ENCODE results near the gene ZNF57.
"Not testable (repeated sequence)": the region's sequence is repeated elsewhere in the genome, so short reads cannot be mapped to it uniquely, and the experiment has no call there.

Gene ZNF57

DNA sequence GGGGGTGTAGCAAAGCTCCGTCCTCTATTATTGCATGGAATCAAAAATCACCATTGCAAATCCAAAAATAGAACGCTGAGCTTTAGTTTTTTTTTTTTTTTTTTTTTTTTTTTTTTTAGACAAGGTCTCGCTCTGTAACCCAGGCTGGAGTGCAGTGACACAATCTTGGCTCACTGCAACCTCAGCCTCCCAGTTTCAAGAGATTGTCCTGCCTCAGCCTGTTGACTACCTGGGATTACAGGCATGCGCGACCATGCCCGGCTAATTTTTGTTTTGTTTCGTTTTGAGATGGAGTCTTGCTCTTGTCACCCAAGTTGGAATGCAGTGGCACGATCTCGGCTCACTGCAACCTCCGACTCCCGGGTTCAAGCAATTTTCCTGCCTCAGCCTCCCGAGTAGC, 59.4 kb downstream of the ZNF57 start:
- no peak for DNase-seq

DNA sequence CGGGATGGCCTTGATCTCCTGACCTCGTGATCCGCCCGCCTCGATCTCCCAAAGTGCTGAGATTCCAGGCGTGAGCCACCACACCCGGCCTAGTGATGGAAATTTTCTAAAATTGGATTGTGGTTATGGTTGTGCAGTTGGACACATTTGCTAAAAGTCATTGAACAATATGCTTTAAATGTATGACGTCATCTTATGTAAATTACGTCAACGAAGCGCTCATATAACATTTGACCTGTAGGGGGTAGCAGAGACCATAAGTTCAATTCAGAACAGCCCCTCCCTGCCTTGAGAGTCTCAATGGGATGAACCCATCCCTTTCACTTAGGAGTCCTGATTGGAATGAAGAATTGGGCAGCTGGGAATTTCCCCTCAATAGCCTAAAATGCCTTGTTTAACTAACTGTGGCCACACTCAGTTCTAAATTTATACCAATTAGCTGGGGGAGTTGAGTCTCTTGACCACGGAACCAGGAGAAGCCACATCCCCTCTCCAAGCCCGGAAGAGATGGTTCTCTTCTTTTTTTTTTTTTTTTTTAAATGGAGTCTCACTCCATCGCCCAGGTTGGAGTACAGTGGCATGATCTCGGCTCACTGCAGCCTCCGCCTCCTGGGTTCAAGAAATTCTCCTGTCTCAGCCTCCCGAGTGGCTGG, 61.4 kb downstream of the ZNF57 start:
- peak; percentile 80 for DNase-seq

DNA sequence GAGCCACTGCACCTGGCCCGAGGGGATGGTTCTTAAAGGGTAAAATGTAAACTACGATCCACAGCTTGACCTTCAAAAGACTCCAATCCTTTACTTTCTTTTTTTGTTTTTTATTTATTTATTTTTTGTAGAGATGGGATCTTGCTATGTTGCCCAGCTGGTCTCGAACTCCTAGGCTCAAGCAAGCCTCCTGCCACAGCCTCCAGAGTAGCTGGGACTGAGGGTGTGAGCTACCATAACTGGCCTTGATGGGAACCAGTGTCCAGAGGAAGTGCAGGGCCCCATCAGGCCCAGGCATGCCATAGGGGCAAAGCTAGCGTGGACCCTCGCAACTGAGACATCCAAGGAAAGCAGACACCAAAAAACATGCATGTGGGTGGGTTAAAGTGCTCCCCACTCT, 62.4 kb downstream of the ZNF57 start:
- no peak for DNase-seq

DNA sequence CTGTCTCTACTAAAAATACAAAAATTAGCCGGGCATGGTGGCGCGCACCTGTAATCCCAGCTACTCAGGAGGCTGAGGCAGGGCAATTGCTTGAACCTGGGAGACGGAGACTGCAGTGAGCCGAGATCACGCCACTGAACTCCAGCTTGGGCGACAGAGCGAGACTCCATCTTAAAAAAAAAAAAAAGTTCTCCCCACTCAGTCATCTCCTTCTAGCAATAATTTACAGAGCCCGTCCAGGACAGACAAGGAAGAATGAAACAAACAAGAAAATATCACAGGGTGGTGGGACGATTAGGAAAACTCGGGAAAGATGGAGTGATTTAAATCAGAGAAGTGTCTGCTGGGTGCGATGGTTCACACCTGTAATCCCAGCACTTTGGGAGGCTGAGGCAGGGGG, 62.9 kb downstream of the ZNF57 start:
- not testable (repeated sequence) for DNase-seq

DNA sequence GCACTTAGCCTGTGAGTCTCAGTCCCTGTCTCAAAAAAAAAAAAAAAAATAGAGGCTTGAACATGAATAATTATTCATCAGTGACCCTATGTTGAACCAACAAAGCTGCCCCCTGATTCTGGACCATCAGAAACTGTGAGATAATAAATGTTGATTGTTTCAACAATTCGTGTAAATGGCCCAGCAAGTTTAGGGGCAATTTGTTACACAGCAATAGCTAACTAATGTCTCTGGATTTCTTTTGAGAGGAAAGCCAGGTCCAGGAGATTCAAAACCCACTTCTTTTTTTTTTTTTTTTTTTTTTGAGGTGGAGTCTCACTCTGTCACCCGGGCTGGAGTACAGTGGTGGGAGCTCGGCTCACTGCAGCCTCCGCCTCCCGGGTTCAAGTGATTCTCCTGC, 64.1 kb downstream of the ZNF57 start:
- no peak for DNase-seq

DNA sequence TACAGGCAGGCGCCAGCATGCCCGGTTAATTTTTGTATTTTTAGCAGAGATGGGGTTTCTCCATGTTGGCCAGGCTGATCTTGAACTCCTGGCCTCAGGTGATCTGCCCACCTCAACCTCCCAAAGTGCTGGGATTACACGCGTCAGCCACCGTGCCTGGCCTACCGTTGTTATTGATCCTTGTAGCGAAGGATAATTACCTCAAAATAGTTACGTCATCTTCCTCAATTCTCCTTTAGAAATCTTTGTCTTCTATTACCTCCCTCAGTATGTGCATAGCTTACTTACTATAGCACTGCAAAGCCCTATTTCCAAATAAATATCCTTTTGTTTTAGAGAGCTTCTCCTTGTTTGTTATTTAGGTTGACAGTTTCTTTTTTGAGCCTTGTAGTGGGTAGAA, 67.2 kb downstream of the ZNF57 start:
- DNase-seq, result peak; percentile 58

Data from NCI-H2171 treated with DMSO at 0.1 percent for 48 hours (cell line).